GM18502 (cell line): ENCODE measurements around the gene TRPM4.
"Not testable (repeated sequence)": the region's sequence is repeated elsewhere in the genome, so short reads cannot be mapped to it uniquely, and the experiment has no call there.

Experiments used
- ATAC-seq: cut with Tn5 transposase; IDR thresholded peaks from one replicate; pipeline ENCODE4 v1.9.1; 2021; ENCODE audit warnings: mild to moderate bottlenecking; ENCODE audit not compliant: unreplicated experiment, poor library complexity

Gene TRPM4

DNA sequence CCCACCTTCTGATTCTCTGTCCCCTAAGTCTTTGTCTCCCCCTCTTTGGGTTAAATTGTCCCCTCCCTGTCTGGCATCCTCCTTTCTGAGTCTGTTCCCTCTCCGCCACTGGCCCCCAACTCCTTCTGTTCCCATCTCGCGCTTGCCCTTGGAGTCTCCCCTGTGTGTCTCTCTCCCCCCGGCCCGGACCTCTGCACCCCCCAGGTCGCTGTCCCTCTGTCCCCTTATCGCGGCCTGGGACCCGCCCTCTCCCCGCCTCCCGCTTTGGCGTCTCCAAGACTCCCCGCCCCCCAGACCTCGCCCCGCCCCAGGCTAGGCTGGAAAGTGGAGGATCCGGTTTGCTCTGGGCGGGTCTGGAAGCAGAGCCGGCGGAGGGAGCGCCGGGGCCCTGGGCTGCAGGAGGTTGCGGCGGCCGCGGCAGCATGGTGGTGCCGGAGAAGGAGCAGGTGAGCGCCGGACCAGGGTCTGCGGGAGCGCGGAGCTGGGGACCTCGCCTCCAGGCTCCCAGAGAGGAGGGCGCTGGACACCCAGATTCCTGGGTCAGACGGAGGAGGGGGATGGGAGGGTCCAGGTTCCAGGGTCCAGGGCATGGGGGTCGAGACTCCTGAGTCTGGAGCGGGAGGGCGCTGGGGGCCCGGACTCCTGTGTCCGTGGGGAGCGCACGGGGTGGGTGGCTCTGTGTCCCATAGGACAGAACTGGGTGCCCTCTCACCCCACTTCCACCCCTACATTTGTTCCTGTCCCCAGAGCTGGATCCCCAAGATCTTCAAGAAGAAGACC, at the start of gene TRPM4:
Gene TRPM4, plus strand, starts transcription at position 348 of the 780 bp plus-strand sequence. Its CDS starts 75 bp downstream, at position 423.
- no peak for ATAC-seq

- ATAC-seq = no peak
Measured at GRCh38 chr19:49109051-49109450, 48.5 kb upstream of the TRPM4 start.

GRCh38 chr19:49109569-49110233, 47.9 kb upstream of the TRPM4 start:
- no peak for ATAC-seq

DNA sequence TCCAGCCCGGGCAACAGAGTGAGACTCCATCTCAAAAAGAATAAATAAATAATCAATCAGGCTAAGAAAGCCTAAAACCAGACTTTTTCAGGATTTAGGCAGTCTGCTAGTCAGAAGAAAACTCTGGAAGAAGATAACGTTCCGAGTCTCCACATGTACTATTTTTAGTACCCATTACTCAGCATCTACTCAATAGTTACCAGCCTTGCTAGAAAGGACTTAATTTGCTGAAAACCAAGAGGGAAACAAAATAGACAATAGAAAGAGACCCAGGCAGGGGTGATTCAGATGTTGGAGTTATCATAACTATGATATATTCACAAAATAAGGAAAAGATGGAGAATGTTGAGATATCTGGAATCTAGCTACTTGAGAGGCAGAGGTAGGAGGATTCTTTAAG, 47.0 kb upstream of the TRPM4 start:
- no peak for ATAC-seq

DNA sequence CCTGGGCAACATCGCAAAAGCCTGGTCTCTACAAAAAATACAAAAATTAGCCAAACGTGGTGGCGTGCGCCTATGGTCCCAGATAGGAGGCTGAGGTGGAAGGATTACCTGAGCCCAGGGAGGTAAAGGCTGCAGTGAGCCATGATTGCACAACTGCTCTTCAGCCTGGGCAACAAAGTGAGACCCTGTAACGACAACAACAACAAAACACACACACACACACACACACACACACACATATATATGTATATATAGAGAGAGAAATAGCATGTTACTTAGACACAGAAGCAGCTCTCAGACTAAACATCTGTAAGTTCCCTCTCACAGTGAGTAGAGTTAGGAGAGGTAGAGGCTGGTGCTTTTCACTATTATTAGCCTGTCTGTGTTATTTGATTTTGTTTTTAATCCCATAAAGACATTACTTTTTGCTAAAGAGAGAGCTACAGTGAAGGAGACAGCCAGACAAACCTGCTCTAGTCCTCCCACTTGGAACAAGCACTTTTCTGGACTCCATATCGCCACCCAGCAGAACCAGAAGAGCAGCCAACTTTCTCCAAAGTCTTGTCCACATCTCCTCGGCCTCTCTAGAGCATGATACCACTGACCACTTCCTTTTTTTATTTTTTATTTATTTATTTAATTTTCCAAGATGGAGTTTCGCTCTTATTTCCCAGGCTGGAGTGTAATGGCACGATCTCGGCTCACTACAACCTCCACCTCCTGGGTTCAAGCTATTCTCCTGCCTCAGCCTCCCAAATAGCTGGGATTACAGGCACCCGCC, 46.2 kb upstream of the TRPM4 start:
- ATAC-seq = no peak

GRCh38 chr19:49113762-49114629, 43.6 kb upstream of the TRPM4 start, which contains the start of gene LIN7B:
LIN7B (plus strand) TSS chr19:49114370; CDS start chr19:49114405, 35 bp downstream.
- ATAC-seq = peak; percentile 49

- ATAC-seq = no peak
Measured at GRCh38 chr19:49114630-49115363, 42.8 kb upstream of the TRPM4 start.

GRCh38 chr19:49116544-49116943, 41.0 kb upstream of the TRPM4 start:
- no peak for ATAC-seq

- ATAC-seq = no peak
Measured at GRCh38 chr19:49117677-49118564, 39.7 kb upstream of the TRPM4 start.

DNA sequence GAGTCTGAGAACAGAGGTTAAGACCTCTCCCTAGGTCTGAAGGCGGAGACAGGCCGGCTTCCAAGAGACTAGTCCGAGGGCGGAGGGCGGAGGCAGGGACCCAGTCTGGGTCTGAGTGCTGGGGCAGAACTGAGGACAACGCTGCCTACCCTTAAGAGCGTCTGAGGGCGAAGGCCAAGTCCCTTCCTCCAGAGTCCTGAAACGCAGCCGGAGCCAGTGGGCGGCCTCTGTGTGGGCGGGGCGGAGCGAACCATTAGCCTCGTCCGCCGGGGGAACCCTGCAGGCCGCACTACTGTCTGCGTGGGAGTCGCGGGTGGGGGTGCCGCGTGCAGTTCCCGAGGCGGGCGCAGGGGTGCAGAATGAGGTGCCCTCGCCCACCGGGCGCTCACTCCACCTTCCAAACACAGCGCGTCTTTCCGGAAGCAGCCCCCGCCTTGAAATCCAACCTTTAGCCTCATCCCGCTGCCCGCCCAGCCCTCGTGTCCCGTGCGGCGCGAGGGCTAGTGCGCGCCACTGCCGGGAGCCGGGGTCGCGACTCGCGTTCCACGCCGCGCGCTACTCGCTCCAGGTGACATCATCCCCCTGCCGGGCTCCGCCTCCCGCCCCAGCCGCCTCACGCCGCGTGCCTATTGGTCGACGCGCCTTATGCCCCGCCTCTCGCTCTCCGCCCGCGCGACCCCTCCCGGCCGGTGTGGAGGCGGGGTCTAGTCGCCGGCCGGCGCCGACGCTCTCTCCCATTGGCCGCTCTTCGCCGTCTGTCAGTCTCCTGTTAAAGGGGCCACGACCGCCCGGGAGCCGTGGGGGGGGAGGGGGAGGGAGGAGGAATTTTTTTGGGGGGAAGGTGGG, 38.8 kb upstream of the TRPM4 start, which contains the start of gene C19orf73:
Gene C19orf73, minus strand, starts transcription at position 579 of the 846 bp plus-strand sequence. Its CDS starts 121 bp downstream, at position 458.
- peak; percentile 76 for ATAC-seq

- ATAC-seq = no peak
Measured at GRCh38 chr19:49119411-49120324, 37.9 kb upstream of the TRPM4 start, which contains the start of gene PPFIA3. PPFIA3 (plus strand) TSS chr19:49119544; CDS start chr19:49127874, 8,330 bp downstream.

DNA sequence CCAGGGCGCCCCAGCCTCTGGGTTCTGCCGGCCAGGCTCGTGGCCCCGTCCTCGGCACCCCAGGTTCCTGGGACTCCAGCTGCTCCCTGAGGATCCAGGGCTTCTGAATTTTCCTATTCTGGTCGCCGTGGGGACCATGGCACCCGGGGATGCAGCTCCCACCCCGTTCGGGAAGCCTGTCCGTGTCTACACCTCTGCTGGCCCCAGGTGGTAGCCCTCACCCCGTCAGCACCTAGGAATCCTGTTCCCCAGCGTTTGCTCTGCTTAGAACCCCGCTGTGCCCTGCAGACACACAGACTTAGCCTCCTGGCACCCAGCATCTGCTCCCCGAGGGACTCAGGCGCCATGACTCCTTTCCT, 37.3 kb upstream of the TRPM4 start:
- ATAC-seq = no peak

GRCh38 chr19:49120868-49121267, 36.7 kb upstream of the TRPM4 start:
- no peak for ATAC-seq

DNA sequence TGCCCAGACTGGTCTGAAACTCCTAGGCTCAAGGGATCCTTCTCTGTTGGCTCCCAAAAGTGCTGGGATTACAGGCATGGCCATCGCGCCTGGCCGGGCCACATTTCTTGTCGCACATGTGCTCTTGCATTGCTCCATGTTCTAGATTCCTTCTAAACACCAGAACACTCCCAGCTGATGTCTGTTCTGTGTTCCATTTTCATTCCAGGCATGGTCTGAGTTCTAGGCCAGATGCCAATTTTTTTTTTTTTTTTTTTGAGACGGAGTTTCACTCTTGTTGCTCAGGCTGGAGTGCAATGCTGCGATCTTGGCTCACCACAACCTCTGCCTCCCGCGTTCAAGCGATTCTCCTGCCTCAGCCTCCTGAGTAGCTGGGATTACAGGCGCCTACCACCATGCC, 35.8 kb upstream of the TRPM4 start:
- ATAC-seq = not testable (repeated sequence)

DNA sequence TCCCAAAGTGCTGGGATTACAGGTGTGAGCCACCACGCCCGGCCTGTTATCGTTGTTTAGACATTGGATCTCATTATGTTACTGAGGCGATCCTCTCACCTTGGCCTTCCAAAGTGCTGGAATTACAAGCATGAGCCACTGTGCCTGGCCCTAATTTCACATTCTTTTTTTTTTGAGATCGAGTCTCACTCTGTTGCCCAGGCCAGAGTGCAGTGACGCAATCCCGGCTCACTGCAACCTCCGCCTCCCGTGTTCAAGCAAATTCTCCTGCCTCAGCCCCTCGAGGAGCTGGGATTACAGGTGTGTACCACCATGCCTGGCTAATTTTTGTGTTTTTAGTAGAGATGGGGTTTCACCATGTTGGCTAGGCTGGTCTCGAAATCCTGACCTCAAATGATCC, 34.3 kb upstream of the TRPM4 start:
- ATAC-seq = not testable (repeated sequence)

DNA sequence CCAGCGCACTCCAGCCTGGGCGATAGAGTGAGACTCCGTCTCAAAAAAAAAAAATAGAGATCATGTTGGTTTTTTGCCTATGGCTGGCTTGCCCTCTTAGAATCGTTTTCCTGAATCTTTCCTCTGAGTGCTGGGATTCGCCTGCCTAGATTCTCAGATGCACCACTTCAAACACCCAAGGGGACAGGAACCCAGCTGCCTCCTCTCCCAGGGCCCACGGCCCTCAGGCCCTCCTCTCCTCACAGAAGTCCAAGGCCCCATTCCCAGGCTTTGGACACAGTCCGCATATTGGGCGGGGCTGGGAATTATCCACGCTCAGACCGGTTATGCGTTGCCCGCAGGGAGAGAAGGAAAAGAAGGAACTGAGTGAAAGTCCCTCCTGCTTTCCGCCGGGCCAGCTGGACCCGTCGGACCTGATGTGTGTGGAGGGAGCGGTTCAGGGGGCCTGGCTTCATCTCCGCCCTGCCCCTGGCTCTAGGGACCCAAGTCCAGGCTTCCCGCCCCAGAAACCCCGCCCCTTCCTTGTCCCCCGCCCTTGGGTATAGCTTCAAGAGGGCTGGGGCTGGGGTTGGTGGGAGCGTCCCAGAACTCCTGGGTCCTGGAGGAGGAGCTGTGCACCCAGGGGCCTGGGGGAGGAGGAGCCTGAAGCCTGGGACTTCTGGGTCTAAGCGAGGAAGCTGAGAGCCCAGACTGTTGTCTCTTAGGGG, 32.4 kb upstream of the TRPM4 start:
- ATAC-seq = no peak
